HAP-1 (cell line): ENCODE results near the gene AR.

Experiments
- DNase-seq, 2 experiments: peaks; one replicate each; pipeline ENCODE4 v3.0.0-alpha.2; 2016 to 2020; ENCODE audit warnings: low spot score in 2 of 2
- H3K27me3 ChIP-seq: fragments of 250-450 bp; sonication (Bioruptor Pico); 2 replicates; pipeline ENCODE4 v1.5.1; 2020; ENCODE audit warnings: low read depth, mild to moderate bottlenecking, moderate library complexity
- H3K36me3 ChIP-seq: fragments of 250-450 bp; sonication (Bioruptor Pico); replicated peaks from 2 replicates; pipeline ENCODE4 v1.5.1; 2020; ENCODE audit warnings: mild to moderate bottlenecking
- H3K4me1 ChIP-seq: fragments of 250-450 bp; sonication (Bioruptor Pico); 2 replicates; pipeline ENCODE4 v1.5.1; 2020; ENCODE audit warnings: mild to moderate bottlenecking
- H3K4me3 ChIP-seq: fragments of 250-450 bp; sonication (Bioruptor Pico); 2 replicates; pipeline ENCODE4 v1.5.1; 2020; ENCODE audit warnings: mild to moderate bottlenecking, moderate library complexity
- H3K9me3 ChIP-seq: fragments of 250-450 bp; sonication (Bioruptor Pico); 2 replicates; pipeline ENCODE4 v1.5.1; 2020; ENCODE audit warnings: mild to moderate bottlenecking, moderate library complexity
- in situ Hi-C: fragments of 300-500 bp; cut with MboI; formaldehyde crosslinking; loops from 3 replicates; pipeline ENCODE4 v1.14.3; 2020; ENCODE audit warnings: low sequenced_read_pairs, inconsistent platforms, mixed read lengths

AR gene

DNA sequence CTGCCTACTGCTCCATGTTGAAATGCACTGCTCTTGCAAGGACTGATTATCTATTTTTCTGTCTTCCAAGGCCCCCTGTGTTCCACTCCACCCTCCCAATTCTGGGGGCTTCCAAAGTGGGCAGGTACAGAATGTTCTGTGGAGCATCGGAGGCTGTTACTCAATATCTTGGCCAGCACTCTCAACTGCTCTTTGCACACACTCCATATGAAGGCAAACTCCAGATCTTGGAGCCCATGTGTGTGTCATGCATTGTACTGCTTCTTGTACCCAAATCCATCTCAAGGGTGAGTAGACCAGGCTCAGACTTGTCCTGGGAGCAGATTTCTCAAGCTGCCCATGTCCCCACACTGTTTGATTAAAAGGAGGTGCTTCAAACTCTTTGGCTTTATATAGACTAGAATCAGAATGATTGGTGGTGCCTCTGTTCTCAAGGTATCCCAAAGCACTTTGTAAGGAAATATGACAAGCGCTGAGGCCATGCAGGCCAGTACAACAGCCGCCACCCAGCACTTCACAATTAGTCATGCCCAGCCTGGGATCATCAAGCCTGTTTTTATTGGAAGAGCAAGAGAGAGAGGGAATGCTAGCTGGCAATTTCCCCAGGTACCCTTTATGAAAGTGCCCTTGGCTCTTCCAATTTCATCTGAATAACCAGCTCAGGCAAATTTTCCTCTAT is 44.3 kb downstream of the AR start:
- in situ Hi-C loops = no loop called here
- Histone ChIP-seq H3K4me3 (no peak overlapping the region), H3K27me3 (no peaks in the 10 kb centered on the region), H3K4me1 (peaks cover 22% of the 10 kb centered on the region), H3K9me3 (no peaks in the 10 kb centered on the region; the same call in 1 of the 2 replicates), H3K36me3 (peaks cover 3% of the 10 kb centered on the region; the same call in 1 of the 2 replicates)
- no peak for DNase-seq

GRCh38 chrX:67596839-67597790 is 53.3 kb downstream of the AR start:
- in situ Hi-C loops = no loop called here
- H3K4me3 ChIP-seq = no peak overlapping the region

GRCh38 chrX:67599532-67599931 is 55.7 kb downstream of the AR start:
- H3K4me1 ChIP-seq = peaks cover 5% of the 10 kb centered on the region
- DNase-seq = no peak
- H3K4me3 ChIP-seq = no peak overlapping the region
- in situ Hi-C loops = no loop called here
- H3K36me3 ChIP-seq = no peaks in the 10 kb centered on the region
- H3K9me3 ChIP-seq = no peaks in the 10 kb centered on the region
- no peaks in the 10 kb centered on the region for H3K27me3 ChIP-seq

More at GRCh38 chrX:67596839-67597790, 53.3 kb downstream of the AR start:
- Histone ChIP-seq H3K27me3 (no peaks in the 10 kb centered on the region), H3K4me1 (peaks cover 6% of the 10 kb centered on the region), H3K9me3 (no peaks in the 10 kb centered on the region), H3K36me3 (no peaks in the 10 kb centered on the region)
- DNase-seq = no peak

- in situ Hi-C loops = no loop called here
- DNase-seq = no peak
- Histone ChIP-seq H3K36me3 (no peaks in the 10 kb centered on the region), H3K4me3 (no peak overlapping the region), H3K27me3 (no peaks in the 10 kb centered on the region), H3K9me3 (no peaks in the 10 kb centered on the region), H3K4me1 (peaks cover 14% of the 10 kb centered on the region)
These were observed 58.0 kb downstream of the AR start for GRCh38 chrX:67601771-67602170.

- peaks cover 14% of the 10 kb centered on the region for H3K4me1 ChIP-seq
- in situ Hi-C loops = no loop called here
- H3K9me3 ChIP-seq = no peaks in the 10 kb centered on the region
- no peaks in the 10 kb centered on the region for H3K36me3 ChIP-seq
- H3K4me3 ChIP-seq = no peak overlapping the region
- peak; percentile 23 to 39 for DNase-seq
- no peaks in the 10 kb centered on the region for H3K27me3 ChIP-seq
These were observed 61.3 kb downstream of the AR start for GRCh38 chrX:67604979-67605703.

DNA sequence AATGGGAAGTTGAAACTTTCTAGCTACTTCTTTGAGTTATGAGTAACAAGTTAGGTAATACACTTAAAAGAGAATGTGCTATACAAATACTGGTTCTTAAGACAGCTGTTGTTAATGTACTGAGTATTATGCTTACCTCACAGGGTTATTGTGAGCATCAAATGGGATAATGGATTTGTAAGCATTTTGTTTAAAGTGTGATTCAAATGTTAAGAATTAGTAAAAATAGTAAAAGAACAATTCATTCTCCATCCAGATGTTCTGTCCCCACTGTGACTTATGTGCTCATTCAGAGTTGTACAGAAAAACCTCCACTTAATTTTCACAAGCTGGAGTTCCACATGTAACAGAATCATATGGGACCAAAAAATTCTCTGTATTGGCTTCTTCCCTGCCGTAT is 63.6 kb downstream of the AR start:
- Histone ChIP-seq H3K4me1 (peaks cover 10% of the 10 kb centered on the region), H3K27me3 (no peaks in the 10 kb centered on the region), H3K9me3 (no peaks in the 10 kb centered on the region), H3K4me3 (no peak overlapping the region), H3K36me3 (no peaks in the 10 kb centered on the region)
- in situ Hi-C loops = no loop called here
- DNase-seq = no peak

- in situ Hi-C loops = no loop called here
- peaks cover 3% of the 10 kb centered on the region; the same call in 1 of the 2 replicates for H3K4me1 ChIP-seq
- no peaks in the 10 kb centered on the region for H3K27me3 ChIP-seq
- no peak for DNase-seq
- no peaks in the 10 kb centered on the region for H3K9me3 ChIP-seq
- H3K36me3 ChIP-seq = no peaks in the 10 kb centered on the region
- no peak overlapping the region for H3K4me3 ChIP-seq
These were observed 66.5 kb downstream of the AR start for GRCh38 chrX:67610282-67610681.

DNA sequence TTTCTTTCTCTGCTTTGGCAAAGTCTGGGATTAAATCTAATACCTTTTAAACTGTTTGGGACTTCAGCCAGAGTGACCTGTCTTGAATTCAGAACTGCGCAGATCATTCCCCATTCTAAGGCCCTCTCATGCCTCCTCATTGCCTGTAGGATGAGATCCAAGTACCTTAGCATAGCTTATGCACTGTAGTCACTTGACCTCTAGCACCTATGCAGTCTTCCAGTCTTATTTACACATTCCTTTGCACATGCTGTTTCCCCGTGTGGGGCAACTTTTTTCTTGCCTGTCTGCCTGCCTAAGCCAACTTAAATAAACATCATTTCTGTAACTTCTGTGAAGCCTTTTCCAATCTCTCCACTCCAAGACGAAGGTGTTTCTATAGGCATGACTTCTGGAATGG is 68.4 kb downstream of the AR start:
- Histone ChIP-seq H3K27me3 (no peaks in the 10 kb centered on the region), H3K36me3 (no peaks in the 10 kb centered on the region), H3K4me1 (no peaks in the 10 kb centered on the region), H3K9me3 (no peaks in the 10 kb centered on the region), H3K4me3 (no peak overlapping the region)
- in situ Hi-C loops = no loop called here
- DNase-seq = no peak

GRCh38 chrX:67613366-67613765 is 69.5 kb downstream of the AR start:
- Histone ChIP-seq H3K4me3 (no peak overlapping the region), H3K36me3 (peaks cover 3% of the 10 kb centered on the region; the same call in 1 of the 2 replicates), H3K9me3 (no peaks in the 10 kb centered on the region), H3K4me1 (no peaks in the 10 kb centered on the region), H3K27me3 (no peaks in the 10 kb centered on the region)
- in situ Hi-C loops = no loop called here
- no peak for DNase-seq

DNA sequence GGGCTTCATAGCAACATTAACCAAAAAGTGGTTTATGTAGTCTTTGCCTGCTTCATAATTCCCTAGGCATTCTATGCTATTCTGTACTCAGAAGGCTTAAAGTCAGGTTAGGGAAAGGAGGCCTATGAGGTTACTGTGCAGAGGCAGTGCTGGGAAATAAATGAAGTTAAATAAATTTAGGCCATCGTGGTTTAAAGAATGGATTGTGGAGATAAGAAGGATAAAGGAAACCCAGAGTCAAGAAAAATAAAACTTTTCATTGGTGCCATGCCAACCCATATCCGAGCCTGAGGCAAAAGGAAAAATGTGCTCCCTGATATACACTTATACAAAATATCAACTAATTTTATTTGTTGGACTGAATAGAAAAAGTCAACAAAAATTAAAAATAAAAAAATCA is 70.2 kb downstream of the AR start:
- Histone ChIP-seq H3K27me3 (no peaks in the 10 kb centered on the region), H3K4me3 (no peak overlapping the region), H3K4me1 (no peaks in the 10 kb centered on the region), H3K36me3 (peaks cover 4% of the 10 kb centered on the region; the same call in 1 of the 2 replicates), H3K9me3 (no peaks in the 10 kb centered on the region)
- in situ Hi-C loops = no loop called here
- no peak for DNase-seq

- H3K4me3 ChIP-seq = no peak overlapping the region
- in situ Hi-C loops = no loop called here
- no peaks in the 10 kb centered on the region for H3K27me3 ChIP-seq
- DNase-seq = no peak
- H3K4me1 ChIP-seq = no peaks in the 10 kb centered on the region
- peaks cover 4% of the 10 kb centered on the region; the same call in 1 of the 2 replicates for H3K36me3 ChIP-seq
- H3K9me3 ChIP-seq = no peaks in the 10 kb centered on the region
These were observed 70.6 kb downstream of the AR start for GRCh38 chrX:67614423-67614822.

GRCh38 chrX:67619253-67619652 is 75.4 kb downstream of the AR start:
- in situ Hi-C loops = no loop called here
- no peaks in the 10 kb centered on the region for H3K9me3 ChIP-seq
- no peaks in the 10 kb centered on the region for H3K27me3 ChIP-seq
- no peak overlapping the region for H3K4me3 ChIP-seq
- H3K36me3 ChIP-seq = peaks cover 4% of the 10 kb centered on the region; the same call in 1 of the 2 replicates
- no peaks in the 10 kb centered on the region for H3K4me1 ChIP-seq
- DNase-seq = no peak

GRCh38 chrX:67622053-67622585 is 78.3 kb downstream of the AR start:
- no peaks in the 10 kb centered on the region for H3K4me1 ChIP-seq
- no peak for DNase-seq
- in situ Hi-C loops = no loop called here
- peaks cover 4% of the 10 kb centered on the region; the same call in 1 of the 2 replicates for H3K36me3 ChIP-seq
- H3K4me3 ChIP-seq = no peak overlapping the region
- H3K27me3 ChIP-seq = no peaks in the 10 kb centered on the region
- H3K9me3 ChIP-seq = no peaks in the 10 kb centered on the region
